ENCODE results near the gene STIM2.

STIM2 gene

DNA sequence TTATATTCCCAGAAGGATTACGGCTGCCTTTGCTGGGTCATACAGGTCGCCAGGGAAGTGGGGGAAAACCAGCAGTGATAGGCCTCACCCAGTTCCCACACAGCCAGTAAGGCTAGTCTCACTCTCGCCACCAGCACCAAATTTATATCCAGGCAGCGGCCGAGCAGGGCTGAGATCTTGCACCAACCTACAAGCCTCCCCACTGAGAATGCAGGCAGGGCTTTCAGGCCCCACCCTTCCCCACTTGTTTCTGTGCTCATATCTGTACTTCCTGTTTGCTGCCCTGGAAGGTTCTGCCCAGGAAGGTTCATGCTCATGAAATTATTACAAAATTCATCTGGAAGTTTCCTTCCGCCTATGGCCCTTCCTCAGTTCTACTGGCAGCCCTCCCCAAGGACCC, 179.7 kb downstream of the STIM2 start:
- DNase-seq (ENCODE audit: low read depth), result no peak

DNA sequence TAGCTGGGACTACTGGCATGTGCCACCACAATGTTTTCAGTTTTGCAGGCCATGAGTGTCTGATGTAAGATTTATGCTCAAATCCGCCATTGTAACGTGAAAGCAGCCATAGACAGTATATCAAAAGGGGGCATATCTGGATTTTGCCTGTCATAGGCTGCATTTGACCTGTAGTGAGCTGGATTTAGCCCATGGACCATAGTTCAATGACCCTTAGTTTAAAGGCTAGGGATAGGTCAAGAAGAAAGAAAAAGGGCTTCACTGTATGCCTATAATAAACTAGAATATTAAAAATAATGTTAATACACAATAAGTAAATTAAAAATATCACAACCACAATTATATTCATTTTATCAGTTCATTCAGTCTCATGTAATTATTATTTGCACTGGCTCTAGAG, 181.8 kb downstream of the STIM2 start:
- no peak for DNase-seq (ENCODE audit: low read depth)

DNA sequence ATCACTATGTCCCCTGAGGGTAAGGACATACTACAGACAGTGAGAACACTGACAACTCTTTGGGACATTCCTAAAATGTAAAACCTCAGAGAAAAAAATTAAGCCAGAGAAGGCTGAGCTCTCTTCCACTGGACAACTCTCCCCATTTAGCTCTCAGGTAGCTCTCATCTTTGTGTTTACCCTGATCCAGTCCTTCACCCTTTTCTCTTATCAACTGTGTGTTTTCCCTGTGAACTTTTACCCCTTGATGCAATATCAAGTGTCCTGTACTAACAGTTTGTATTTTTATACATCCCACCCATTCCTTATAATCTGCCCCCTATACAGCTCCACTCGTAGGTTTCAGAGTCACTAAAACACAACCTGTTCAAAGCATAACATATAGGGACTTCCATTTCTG, 182.6 kb downstream of the STIM2 start:
- no peak for DNase-seq (ENCODE audit: low read depth)

DNA sequence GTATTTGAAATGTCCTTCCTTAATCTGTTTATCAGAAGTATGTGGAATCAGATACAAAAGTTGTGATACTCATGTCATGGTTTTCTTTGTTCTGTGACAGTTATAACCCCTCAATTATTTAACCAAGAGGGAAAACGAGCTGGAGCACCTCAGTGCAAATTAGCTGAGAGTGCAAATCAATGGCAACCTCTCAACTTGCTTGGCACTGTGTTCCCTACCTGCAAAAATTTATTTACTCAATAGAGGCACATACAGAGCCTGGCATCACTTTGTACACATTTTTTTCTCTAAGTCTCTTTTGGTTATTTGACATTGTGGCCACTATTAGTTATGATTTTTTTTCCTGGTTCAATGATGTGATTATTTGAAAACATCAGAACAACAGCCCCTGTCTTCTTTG, 186.2 kb downstream of the STIM2 start:
- no peak for DNase-seq (ENCODE audit: low read depth)

DNA sequence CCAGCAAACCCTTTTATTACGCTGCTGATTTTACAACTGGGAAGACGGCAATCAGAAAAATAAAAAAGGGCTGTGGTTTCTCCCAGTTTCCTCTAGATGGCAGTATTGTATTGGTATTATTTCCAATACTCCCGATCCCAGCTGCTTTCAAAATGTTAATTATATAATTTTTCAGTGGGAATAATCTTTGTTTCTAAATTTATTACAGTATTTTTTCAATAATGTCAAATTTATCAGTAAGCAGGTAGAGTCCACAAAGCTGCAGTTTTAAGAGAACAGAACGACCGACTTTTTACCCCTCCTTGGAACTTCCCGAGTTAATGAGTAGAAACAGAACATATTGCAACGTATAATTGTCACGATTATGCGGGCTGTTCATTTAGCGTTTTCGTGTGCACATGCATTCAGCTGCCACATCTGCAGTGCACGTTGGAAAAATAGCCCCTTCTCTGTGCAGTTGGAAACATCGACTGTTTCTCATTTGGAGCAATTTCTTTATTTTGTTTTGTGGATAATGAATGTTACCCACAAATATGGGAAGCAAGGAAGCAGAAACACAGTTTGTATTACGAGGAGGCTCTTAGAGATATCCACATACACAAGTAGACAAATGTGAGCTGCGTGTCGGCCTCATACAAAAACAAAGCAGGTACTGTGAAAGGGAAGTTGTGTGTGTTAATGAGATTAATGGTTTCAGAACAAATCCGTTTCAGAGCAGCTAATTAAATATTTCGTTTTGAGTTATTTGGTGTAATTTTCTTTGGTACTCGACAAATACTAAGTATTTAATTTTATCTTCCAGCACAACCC, 188.0 kb downstream of the STIM2 start:
- no peak for DNase-seq (ENCODE audit: low read depth)

DNA sequence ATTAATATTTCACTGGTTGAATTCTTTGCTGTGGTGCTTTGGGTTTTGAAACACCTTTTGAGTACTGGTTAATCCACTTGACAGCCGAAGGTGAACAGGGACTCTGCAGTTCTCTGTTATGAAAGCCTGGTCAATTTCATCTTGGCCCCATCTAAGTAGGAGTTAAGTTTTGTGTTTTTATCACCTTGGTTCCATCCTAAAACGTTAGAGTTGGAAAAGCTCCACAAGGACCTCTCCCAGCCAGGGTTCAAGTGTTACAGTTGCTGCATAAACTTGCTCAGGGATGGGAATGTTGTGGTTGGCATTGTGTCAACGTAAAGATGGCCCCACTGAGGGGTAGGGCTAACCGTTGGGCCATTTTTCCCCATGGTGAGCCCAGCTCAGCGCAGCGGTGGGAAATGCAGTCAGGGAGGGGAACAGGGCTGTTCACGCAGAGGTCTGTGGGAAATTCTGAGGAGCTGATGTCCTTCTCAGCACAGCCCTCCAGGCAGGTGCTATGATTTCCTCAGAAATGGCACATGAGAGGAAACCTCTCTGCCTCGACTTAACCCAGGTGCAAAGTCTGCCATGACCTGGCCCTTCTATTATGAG, 188.7 kb downstream of the STIM2 start:
- DNase-seq (ENCODE audit: low read depth), result no peak

DNA sequence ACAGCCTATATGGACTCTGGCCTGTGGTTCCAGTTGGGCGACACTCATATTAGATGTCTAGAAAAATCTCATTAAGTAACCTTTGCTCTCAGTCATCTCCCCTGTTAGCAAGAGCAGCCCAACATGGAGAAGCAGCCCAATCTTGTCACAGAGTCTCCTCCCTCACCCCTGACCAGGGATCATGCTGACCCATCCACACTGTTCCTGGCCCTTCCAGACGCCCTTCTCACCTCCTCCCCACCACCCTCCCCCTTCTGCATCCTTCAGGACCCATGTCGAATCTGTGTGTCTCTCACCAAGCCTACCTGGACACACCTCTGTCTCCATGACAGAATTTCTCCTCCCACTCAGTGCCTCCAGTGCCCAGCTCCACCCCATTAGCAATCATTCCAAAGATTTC, 190.1 kb downstream of the STIM2 start:
- DNase-seq (ENCODE audit: low read depth), result no peak

DNA sequence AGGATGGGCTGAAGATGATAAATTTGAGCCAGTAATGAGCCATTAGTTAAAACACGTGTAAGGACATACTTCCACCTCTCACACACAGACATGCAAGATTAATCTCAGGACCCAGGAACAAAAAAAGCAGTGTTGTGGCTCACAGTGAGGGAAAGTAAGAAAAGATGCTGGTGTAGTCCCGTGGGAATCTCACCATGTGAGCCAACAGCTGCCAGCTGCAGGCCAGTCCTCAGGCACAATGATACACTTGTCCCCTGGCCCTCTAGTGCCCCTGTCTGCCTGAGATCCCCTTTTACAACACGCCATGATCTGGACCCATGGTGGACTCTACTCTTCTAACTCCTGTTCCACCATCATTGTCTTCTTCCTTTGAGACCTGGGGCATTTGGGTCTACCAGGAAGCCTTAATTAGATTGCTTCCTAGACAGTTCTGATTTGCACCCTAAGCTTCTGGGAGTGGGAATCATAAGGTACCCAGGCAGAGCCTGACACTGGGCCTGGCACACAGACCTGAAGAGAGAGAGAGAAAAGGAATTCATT, 194.7 kb downstream of the STIM2 start:
- DNase-seq (ENCODE audit: low read depth), result no peak

DNA sequence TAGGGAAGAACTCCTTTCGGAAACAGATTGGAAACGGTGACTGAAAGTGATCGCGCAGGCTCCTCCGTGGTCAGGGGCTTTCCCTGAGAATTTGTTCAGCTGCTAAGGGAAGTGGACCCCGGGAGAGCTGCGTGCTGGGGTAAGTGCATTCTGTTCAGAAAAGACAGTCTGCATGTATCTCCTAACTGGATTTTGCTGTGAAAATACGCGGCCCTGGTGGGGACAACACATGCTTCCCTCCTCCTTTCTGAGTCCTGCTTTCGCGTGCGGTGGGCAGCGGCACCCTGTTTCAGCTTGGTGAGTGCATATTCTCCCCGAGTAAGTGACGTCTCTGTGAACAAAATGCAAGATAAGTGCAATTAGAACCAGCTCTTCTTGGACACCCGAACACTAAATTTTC, 195.6 kb downstream of the STIM2 start:
- DNase-seq (ENCODE audit: low read depth), result no peak

DNA sequence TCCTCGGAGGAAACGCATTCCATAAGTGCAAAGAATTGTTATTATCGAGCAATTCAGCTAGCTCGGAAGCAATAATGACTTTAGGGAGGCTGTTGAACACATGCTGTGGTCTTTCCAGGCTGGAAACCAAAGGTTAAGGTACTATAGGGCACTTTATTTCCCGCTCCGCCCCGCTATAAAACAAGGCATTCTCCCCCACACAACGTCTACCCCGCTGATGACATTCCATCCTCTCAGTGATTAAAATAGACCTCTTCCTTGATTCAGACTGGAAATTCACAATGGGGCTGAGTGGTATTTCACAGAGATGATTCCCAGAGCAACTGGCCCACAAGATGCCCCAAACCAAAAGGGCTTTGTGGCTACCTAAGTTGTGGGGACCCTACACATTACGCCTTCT, 196.4 kb downstream of the STIM2 start:
- no peak for DNase-seq (ENCODE audit: low read depth)

DNA sequence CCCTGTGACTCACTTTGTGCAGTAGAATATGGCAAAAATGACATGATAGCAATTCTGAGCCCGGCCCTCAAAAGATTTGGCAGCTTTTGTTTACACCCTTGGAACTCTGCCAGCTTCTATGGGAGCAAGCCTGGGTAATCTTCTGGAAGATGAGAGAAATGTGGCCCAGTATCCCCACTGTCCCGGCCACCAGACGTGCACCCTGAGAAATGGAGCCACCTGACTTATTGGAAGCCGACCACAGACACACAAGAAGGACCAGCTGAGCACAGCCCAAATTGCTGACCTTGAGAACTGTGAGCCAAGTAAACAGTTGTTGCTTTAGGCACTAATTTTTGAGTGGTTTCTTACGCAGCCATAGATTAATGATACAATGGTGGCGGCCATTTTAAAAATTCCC, 197.0 kb downstream of the STIM2 start:
- no peak for DNase-seq (ENCODE audit: low read depth)

DNA sequence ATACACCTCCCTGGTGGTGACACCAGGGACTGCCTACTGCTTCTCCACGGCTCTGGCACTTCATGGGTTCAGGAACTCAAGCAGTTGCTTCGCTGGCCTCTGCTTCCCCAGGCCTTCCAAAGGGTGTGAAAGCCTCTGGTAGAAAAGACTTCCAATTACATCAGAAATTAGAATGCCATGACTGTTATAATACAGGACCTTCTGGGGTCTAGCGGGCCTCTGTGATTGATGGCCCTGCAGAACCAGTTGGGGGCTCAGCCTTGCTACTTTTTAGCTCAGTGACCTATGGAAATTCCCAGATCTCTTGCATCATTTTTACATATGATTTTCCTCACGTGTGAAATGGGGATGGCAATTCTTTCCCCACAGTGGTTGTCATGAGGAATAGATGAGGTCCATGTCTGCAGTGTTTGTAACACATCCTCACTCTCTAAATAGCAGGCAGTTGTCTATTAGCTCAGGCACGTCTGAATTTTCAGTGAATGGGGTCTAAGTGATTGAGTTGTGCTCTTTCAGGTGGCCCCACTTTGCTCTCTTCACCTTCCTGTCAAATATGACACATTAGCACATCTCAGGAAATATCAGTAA, 198.3 kb downstream of the STIM2 start:
- no peak for DNase-seq (ENCODE audit: low read depth)

DNA sequence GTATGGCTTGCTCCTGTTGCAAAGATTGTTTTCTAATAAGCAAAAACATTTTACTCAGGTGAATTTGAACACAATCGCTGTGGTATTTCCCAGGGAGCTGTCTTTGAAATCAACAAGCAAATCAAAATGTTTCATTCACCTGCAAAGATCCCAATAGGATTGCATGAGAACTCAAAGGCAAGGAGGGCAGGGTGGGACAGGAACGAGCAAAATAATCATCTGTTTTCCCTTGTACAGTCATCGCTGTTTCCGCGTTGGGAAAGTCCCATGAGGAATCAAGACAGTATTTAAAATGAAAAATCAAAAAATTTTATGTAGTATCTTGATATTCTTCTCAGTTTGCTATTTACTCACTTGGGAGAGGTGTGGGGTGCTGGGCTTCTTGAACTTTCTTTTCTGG, 198.8 kb downstream of the STIM2 start:
- no peak for DNase-seq (ENCODE audit: low read depth)

DNA sequence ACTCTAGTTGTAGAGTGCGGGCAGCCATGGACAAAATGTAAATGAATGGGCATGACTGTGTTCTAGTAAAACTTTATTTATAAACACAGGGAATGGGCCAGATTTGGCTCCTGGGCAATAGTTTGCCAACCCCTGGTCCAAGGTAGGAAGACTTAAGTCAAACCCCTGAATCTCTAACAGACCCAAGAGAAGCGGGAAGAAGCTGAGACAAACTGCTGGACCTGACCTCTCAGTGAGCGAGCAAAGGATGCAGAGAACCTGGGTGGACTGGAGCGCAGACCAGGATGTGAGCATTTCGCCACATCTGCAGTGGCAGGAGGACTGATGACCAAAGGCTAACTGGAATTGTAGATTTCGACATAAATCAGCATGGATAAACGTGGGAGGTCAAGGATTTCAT, 201.6 kb downstream of the STIM2 start:
- no peak for DNase-seq (ENCODE audit: low read depth)

DNA sequence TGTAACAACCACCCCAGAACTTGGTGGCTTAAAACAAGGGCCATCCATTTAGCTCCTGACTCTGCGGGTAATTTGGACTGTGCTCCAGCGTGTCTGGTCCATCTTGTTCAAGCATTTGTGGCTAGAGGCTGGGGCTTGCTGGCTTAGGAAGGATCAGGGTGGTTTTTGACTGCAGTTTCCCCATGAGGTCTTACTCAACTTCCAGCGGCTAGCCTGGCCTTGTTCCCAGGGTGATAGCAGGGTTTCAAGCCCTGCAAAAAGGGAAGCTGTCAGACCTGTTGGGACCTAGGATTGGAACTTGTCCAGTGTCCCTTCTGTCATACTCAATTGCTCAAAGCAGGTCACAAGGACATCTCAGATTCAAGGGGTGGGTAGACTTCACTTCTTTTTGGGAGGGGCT, 205.9 kb downstream of the STIM2 start:
- DNase-seq (ENCODE audit: low read depth), result no peak

DNA sequence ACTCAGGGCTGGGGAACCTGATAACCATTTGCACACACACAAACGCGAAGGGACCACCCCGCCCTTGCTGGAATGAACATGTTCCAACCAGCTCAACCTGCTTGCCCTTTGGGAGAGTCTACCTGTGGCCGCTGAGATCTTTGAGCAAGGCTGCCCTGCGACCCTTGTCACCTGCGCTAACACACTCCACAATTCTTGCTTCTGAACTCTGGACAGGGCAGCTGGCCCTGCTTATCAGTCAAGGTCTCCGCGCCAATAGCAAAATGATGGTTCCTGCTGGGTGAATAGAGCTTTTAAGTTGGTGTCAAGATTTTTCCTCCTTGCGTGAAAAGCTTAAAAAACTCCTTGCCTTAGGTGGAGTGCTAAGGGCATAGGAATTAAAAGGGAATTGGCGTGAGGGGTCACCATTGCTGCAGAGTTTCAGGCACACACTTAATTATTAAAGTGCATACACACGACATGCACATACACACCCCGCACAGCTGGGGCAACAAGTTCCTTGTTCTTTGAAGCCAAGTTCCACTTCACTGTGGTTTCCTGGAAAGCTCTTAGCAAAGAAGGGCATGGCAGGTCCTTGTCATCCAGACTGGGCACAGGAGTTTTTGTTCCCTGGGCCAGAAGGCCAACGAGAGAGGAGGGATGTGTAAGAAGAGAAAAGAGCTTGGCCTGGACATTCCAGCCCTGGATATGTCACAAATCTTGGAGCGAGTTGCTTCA, 207.7 kb downstream of the STIM2 start:
- DNase-seq (ENCODE audit: low read depth), result no peak
